CD4-positive, alpha-beta T cell treated with Interleukin-21 for 1 hour (primary cell): ENCODE results near the gene AUTS2.

Experiments
- DNase-seq: peaks from one replicate; pipeline ENCODE4 v3.0.0-alpha.2; 2020

The AUTS2 gene

GRCh38 chr7:69871213-69871885 lies 273.1 kb downstream of the AUTS2 start:
- DNase-seq: no peak

- DNase-seq: no peak
Observed at GRCh38 chr7:69871886-69872569, 273.8 kb downstream of the AUTS2 start.

GRCh38 chr7:69873512-69873911 lies 275.2 kb downstream of the AUTS2 start:
- no peak for DNase-seq

DNA sequence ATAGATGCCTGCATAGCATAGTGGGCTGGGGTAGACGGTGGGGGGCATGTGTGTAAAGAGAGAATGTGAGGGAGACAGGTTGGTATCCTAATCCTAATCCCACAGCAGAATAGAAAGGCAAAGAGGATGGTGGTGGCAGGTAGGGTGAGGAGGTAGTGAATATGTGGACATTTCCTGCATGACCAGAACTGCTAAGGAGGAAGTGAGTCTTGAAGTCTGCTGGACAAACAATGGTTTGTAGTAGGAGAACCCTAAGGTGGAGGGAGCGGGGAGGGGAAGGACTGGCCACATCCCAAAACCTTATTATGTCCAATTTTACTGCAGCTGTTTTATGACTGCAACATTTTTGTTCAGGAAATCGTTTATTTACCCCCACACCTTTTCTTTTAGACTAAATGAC lies 279.7 kb downstream of the AUTS2 start:
- no peak for DNase-seq

- DNase-seq: no peak
Observed at GRCh38 chr7:69878591-69878990, 280.3 kb downstream of the AUTS2 start.

DNA sequence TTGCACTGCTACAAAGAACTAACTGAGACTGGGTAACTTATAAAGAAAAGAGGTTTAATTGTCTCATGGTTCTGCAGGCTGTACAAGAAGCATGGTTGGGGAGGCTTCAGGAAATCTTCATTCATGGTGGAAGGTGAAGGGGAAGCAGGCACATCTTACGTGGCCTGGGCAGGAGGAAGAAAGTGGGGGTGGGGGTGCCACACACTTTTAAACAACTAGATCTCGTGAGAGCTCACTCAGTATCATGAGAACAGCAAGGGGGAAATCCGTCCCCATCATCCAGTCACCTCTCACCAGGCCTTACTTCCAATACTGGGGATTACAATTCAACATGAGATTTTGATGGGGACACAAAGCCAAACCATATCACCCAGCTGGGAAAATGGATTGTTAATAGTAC lies 281.7 kb downstream of the AUTS2 start:
- no peak for DNase-seq

DNA sequence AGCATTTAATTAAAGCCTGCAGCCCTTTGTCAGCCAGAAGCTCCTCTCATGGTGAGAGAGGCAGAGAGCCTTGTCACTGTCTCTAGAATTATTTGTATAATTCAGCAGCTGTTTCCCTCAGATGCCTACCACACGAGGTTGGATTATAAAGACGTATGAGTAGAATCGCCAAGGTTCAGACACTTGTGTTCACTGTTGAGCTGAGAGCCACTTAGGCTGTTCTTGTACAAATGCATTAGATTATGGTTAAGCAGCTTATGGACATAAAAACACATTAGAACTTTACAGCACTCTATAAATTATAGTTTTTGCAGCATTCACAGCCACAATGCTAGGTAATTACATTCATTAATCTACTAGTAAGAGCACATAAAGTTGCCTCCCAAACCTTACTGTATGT lies 282.6 kb downstream of the AUTS2 start:
- DNase-seq: no peak

GRCh38 chr7:69882269-69882668 lies 284.0 kb downstream of the AUTS2 start:
- DNase-seq: no peak

GRCh38 chr7:69883399-69883891 lies 285.2 kb downstream of the AUTS2 start:
- DNase-seq: no peak

- DNase-seq: no peak
Observed at GRCh38 chr7:69885431-69885830, 287.2 kb downstream of the AUTS2 start.

- DNase-seq: no peak
Observed at GRCh38 chr7:69889338-69889975, 291.2 kb downstream of the AUTS2 start.

GRCh38 chr7:69889976-69890351 lies 291.7 kb downstream of the AUTS2 start:
- no peak for DNase-seq

DNA sequence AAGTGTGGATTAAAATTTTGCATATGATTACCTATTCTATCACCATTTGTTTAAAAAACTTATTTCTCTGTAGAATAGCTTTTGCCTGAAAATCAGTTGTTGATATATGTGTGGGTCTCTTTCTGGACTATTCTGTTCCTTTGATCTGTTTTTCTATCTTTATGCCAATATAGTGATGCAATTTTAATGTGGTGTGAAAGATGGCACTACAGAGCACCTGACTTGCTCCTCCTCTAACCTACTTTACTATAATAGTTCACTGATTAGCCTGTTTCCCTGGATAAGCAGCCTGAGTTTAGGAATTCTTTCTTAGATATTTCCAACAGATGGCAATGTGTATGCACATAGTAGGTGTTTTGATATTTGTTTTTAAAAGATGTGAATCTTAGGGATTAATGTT lies 294.5 kb downstream of the AUTS2 start:
- DNase-seq: no peak

- no peak for DNase-seq
Observed at GRCh38 chr7:69893906-69894305, 295.6 kb downstream of the AUTS2 start.

- DNase-seq: no peak
Observed at GRCh38 chr7:69895446-69895845, 297.2 kb downstream of the AUTS2 start.

DNA sequence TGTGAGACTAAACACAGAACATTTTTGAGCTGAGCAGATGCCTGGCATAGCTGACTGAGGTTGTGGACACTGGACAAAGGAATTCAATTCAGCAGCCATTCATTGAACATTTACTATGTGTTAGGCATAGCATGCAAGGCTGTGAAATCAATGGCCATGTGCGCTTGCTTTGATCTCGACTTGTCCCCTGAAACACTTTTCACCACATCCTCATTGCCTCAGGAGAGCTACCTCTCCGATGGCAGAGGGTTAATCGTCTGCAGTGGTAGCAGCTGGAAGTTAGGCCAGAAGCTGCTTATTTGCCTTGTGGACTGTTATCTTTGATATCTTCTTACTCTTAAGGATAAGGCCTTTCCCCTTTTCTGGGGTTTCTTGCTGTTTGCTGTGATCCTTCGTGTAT lies 297.8 kb downstream of the AUTS2 start:
- no peak for DNase-seq

DNA sequence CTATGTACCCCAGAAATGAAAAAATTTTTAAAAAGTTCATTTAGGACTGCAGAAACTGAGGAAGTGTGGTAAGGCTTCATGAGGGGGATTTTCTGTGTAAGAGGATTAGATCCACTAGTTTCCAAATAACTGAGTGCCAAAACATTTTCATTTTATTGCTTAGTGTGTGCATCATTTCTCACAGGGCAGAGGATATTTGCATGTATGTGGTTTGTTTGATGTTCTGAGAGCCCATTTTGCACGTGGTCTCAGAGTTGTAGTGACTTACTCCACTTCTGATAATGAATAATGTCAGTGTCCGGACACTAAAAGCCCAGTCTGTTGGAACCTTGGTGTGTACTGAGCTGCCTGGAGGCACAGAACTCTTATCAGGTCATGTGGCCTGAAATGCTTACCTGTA lies 299.9 kb downstream of the AUTS2 start:
- no peak for DNase-seq

- no peak for DNase-seq
Observed at GRCh38 chr7:69903410-69903809, 305.1 kb downstream of the AUTS2 start.

- no peak for DNase-seq
Observed at GRCh38 chr7:69906283-69906995, 308.2 kb downstream of the AUTS2 start.

GRCh38 chr7:69907720-69908119 lies 309.4 kb downstream of the AUTS2 start:
- no peak for DNase-seq

- DNase-seq: no peak
Observed at GRCh38 chr7:69908454-69908853, 310.2 kb downstream of the AUTS2 start.

- DNase-seq: no peak
Observed at GRCh38 chr7:69910150-69910549, 311.9 kb downstream of the AUTS2 start.

GRCh38 chr7:69911337-69911736 lies 313.1 kb downstream of the AUTS2 start:
- no peak for DNase-seq

DNA sequence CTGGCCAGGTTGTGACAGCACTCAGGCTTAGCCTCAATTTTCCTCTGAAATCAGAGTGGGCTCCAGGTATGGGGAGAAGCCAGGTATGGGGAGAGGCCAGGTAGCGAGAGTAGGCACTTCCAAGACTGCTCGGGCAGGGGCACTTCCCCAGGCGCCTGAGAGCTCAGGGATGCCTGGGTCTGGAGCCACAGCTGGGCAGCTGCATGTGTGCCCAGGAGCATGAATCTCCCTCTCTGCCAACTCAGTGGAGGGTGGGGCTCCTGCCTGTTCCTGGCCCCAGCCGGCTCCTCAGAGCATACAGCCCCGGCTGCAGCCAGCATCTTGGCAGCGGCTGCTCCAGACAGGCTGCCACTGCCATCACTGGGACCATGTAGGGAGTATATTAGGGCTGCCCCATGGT lies 313.9 kb downstream of the AUTS2 start:
- DNase-seq: no peak
